Ovary (tissue), 9 donors: Measurements from ENCODE around the gene HS1BP3. TPM values are rescaled to one million over a fixed set of nuclear protein-coding genes. Genes with fewer than 3 reads are reported as not detected.

Experiments
- DNase-seq, 5 donors: peaks; one replicate each; pipeline ENCODE4 v3.0.0-alpha.2; 2019 to 2020
- H3K27ac ChIP-seq, 2 donors: fragments of 200-600 bp; one replicate each; pipeline versions ENCODE4 v1.5.1 to v1.8.0; 2019 to 2022
- H3K27me3 ChIP-seq: fragments of 200-600 bp; one replicate; pipeline ENCODE4 v1.8.0; 2022
- H3K36me3 ChIP-seq: fragments of 200-600 bp; sonication (generic); one replicate; pipeline ENCODE4 v1.5.1; 2019
- H3K4me1 ChIP-seq: one replicate; pipeline ENCODE4 v1.8.1; 2013; ENCODE audit warnings: mild to moderate bottlenecking, moderate library complexity; ENCODE audit not compliant: insufficient read depth
- H3K4me3 ChIP-seq: fragments of 200-600 bp; sonication (generic); one replicate; pipeline ENCODE4 v1.5.1; 2017
- H3K9me3 ChIP-seq, 2 donors: fragments of 200-600 bp in 1 of 2; sonication (generic) in 1 of 2; one replicate each; pipeline versions ENCODE4 v1.5.1 to v1.8.1; 2013 to 2019; ENCODE audit warnings: mild to moderate bottlenecking in 1 of 2, moderate library complexity in 1 of 2
- EP300 ChIP-seq: sonication (generic); formaldehyde crosslinking; IDR thresholded peaks from one replicate; pipeline ENCODE4 v1.6.1; 2017; ENCODE audit warnings: antibody characterized with exemption
- POLR2A ChIP-seq: fragments of 450-650 bp; IDR thresholded peaks from one replicate; pipeline ENCODE4 v1.6.1; 2017; ENCODE audit warnings: antibody characterized with exemption, mild to moderate bottlenecking, moderate library complexity
- WGBS, 3 donors: extraction: QIAGEN DNeasy Blood & Tissue Kit in 1 of 3; methylation state at CpG; one replicate each; pipeline versions ENCODE4 v1.1.5 to v1.1.7; 2013 to 2017; 5-methylcytosine and 5-hydroxymethylcytosine counted together
- intact Hi-C, 4 donors: fragments of 100-400 bp; cut with DNase I; formaldehyde crosslinking; loops; one replicate each; pipeline versions ENCODE4 v1.11.0 to v1.15.1; 2022 to 2023
- polyA plus RNA-seq, 2 donors: library from polyadenylated mRNA; stranded (reverse); fragments of 200-250 nt in 1 of 2; fragments of 350-450 nt in 1 of 2; fragmentation: Illumina TruSeq in 1 of 2; extraction: RNeasy Lipid Tissue Mini Kit (QIAGEN cat#74804) in 1 of 2; gene quantifications; one replicate each; pipeline ENCODE4 v1.2.3, GENCODE V29; 2013 to 2014
- total RNA-seq, 7 donors: library from RNA; depleted of rRNA in 2 of 7; stranded (reverse); fragments of >200 nt in 2 of 7; fragmentation: NEBNext Ultra II Directional in 3 of 7; extraction: Animal tissue kit (Norgen Biotek cat#: 25700) in 3 of 7; gene quantifications; one replicate each; pipeline versions ENCODE4 v1.1.0 to v1.2.4, GENCODE V29; 2016 to 2023
- TF ChIP-seq, protein P1 (sequence below), 3 donors: fragments of 450-650 bp in 2 of 3; fragments of 200-600 bp in 1 of 3; IDR thresholded peaks; one replicate each; pipeline versions ENCODE4 v1.5.1 to v1.8.0; 2016 to 2022; ENCODE audit warnings: antibody characterized with exemption in 3 of 3, mild to moderate bottlenecking in 1 of 3
- donor health status: DM: no; HTN: no; CAD: no; lungs with moderate emphysema.
- donor health status: DM: no; HTN: no; CAD: no.
- donor health status: Bipolar disorder and iron deficiency.
- donor health status: DM: yes; HTN: yes; CAD: no.
- donor health status: DM: no; HTN: no; CAD: no.
- donor health status: DM: yes; HTN: yes; CAD: no.

HS1BP3 gene
- total and polyA plus RNA-seq, 9 donors, result 12.0 to 24.4 (median 22.2) TPM

DNA sequence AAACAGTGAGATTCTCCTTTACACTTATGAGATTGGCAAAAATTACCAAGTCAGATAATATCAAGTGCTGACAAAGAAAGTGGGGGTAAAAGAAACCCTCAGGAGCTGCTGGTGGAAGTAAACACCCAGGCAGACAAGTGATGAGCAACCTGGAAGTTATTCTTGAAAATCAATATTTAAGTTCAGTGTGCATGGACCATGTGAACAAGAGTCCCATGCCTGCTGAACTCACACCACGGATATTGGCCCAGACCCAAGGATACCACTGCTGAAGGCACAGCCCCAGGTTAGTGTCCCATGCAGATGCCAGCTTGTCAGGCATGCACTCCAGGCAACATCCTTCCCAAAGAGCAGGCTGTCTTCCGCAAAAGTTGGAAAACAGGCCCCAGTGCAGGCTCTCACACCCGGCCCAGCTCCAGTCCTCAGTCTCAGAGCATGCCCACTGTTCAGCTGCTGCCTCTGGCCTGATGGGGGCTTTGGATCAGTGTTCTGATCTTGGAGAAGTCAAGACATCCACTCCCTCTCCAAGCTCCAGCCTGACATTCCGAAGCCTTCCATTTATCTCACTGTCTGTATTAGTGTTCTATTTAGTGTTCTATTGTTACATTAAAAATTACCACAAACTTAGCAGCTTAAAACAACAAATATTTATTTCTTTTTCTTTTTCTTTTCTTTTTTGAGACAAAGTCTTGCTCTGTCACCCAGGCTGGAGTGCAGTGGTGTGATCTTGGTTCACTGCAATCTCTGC lies 70.0 kb downstream of the HS1BP3 start:
- no peaks in the 10 kb centered on the region for H3K27me3 ChIP-seq
- intact Hi-C loops, result no loop called here
- H3K4me1 ChIP-seq, result peaks cover 25% of the 10 kb centered on the region
- H3K9me3 ChIP-seq, result no peaks in the 10 kb centered on the region
- 90 to 96% (median 95%) methylated on average over 4 of the region's 4 CpGs for WGBS, 3 donors
- TF ChIP-seq EP300 (no peak), POLR2A (no peak)
- TF ChIP-seq, protein P1, sequence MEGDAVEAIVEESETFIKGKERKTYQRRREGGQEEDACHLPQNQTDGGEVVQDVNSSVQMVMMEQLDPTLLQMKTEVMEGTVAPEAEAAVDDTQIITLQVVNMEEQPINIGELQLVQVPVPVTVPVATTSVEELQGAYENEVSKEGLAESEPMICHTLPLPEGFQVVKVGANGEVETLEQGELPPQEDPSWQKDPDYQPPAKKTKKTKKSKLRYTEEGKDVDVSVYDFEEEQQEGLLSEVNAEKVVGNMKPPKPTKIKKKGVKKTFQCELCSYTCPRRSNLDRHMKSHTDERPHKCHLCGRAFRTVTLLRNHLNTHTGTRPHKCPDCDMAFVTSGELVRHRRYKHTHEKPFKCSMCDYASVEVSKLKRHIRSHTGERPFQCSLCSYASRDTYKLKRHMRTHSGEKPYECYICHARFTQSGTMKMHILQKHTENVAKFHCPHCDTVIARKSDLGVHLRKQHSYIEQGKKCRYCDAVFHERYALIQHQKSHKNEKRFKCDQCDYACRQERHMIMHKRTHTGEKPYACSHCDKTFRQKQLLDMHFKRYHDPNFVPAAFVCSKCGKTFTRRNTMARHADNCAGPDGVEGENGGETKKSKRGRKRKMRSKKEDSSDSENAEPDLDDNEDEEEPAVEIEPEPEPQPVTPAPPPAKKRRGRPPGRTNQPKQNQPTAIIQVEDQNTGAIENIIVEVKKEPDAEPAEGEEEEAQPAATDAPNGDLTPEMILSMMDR (IDR thresholded peaks at IDR 0.05), result no peak
- H3K27ac ChIP-seq, result no peak overlapping the region
- no peak overlapping the region for H3K4me3 ChIP-seq
- peak in 2 of 5 donors; percentile 32 to 35 for DNase-seq
- H3K36me3 ChIP-seq, result no peaks in the 10 kb centered on the region

GRCh38 chr2:20579866-20580265 lies 71.0 kb downstream of the HS1BP3 start:
- intact Hi-C loops, result loop anchor here in 1 of 4 donors (5.0 kb wide), 1 partner anchor 133 kb away; the partner anchor contains the start of gene RHOB
- TF ChIP-seq EP300 (no peak), POLR2A (no peak)
- TF ChIP-seq, protein P1 (IDR thresholded peaks at IDR 0.05), result no peak
- Histone ChIP-seq H3K36me3 (no peaks in the 10 kb centered on the region), H3K27me3 (no peaks in the 10 kb centered on the region), H3K27ac (peak overlapping the region in 1 of 2 donors; percentile 75), H3K9me3 (no peaks in the 10 kb centered on the region), H3K4me3 (no peak overlapping the region), H3K4me1 (peaks cover 17% of the 10 kb centered on the region)
- peak in 2 of 5 donors; percentile 52 to 55 for DNase-seq
- 87 to 92% (median 91%) methylated on average over 1 of the region's 1 CpG for WGBS, 3 donors

DNA sequence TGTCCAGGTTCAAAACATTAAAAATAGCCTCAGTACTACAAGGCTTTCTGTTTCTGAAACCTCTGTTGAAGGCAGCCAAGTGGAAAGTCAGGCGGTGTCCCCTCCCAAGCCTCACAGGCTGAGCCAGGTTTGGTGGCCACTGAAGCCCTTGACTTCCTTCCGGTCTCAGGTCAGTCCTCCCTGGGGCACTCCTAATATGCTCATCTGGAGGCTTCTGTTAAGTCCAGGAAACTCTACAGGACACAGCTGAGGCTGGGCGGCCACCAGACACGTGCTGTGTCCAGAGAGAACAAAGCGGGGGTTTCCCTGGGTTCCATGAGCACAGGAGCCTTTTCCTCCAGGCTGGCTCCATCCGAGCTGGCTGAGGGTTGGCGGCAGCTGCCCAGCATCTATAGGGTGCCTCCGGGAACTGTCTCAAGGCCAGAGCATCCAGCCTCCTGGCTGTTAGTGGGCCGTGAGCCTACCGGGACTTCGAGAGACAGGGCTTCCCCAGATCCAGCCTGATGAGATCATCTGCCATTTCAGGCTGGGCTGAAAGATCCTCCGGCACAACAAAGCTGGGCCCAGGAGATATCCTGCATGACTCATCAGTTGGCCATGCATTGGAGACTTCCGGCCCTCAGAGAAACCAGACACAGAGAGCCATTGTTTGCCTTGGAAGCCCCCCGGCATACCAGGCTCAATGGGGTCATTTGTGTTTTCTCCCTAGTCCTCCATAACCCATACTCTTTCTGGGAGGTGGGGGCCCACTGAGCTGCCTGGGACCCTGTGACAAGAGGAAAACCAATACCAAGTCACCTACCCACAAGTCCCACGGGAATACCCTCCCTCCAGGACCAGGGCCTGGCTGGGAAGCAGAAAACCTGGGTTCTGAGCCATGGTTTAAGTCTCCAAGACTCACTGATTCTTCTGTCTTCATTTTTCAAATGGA lies 71.7 kb downstream of the HS1BP3 start:
- intact Hi-C loops, result loop anchor here in 1 of 4 donors (5.0 kb wide), 1 partner anchor 132 kb away; the partner anchor contains the start of gene RHOB
- TF ChIP-seq, protein P1 (IDR thresholded peaks at IDR 0.05), result no peak
- TF ChIP-seq POLR2A (no peak), EP300 (no peak)
- WGBS, 3 donors, result 27 to 30% (median 28%) methylated on average over 15 of the region's 15 CpGs
- Histone ChIP-seq H3K4me3 (no peak overlapping the region), H3K27me3 (no peaks in the 10 kb centered on the region), H3K27ac (peak overlapping the region; percentile 34 to 75), H3K4me1 (peaks cover 16% of the 10 kb centered on the region), H3K9me3 (no peaks in the 10 kb centered on the region), H3K36me3 (no peaks in the 10 kb centered on the region)
- DNase-seq, result peak; percentile 79 to 89 (median 85)

GRCh38 chr2:20578266-20578894 lies 72.5 kb downstream of the HS1BP3 start:
- H3K4me3 ChIP-seq, result no peak overlapping the region
- H3K9me3 ChIP-seq, result no peaks in the 10 kb centered on the region
- H3K36me3 ChIP-seq, result no peaks in the 10 kb centered on the region
- 76 to 86% (median 81%) methylated on average over 5 to 6 of the region's 6 CpGs for WGBS, 3 donors
- peak overlapping the region in 1 of 2 donors; percentile 75 for H3K27ac ChIP-seq
- TF ChIP-seq POLR2A, result no peak
- TF ChIP-seq EP300, result no peak
- TF ChIP-seq, protein P1 (IDR thresholded peaks at IDR 0.05), result no peak
- H3K4me1 ChIP-seq, result peaks cover 21% of the 10 kb centered on the region
- DNase-seq, result peak in 2 of 5 donors; percentile 27 to 33
- no peaks in the 10 kb centered on the region for H3K27me3 ChIP-seq
- intact Hi-C loops, result loop anchor here in 1 of 4 donors (5.0 kb wide), 1 partner anchor 131 kb away; the partner anchor contains the start of gene RHOB
